HepG2 (cell line): ENCODE measurements around the gene YBX2. TPM values are rescaled to one million over a fixed set of nuclear protein-coding genes. Genes with fewer than 3 reads are reported as not detected.

Experiments used
- ATAC-seq: fragments of 200-7000 bp; cut with Tn5 transposase; 3 replicates; pipeline ENCODE4 v1.9.1; 2020; ENCODE audit warnings: mild to moderate bottlenecking, moderate library complexity
- BruUV-seq: library from RNA; stranded (reverse); fragments of 400-500 nt; replicated peaks from 2 replicates; lab custom pipeline; 2021; lab: Mats Ljungman, UMichigan
- CTCF ChIA-PET: fragments of 300-600 bp; formaldehyde crosslinking; extraction: SDS; loops from one replicate; lab custom pipeline; 2021; ENCODE audit warnings: low total read pairs, inconsistent platforms, low intra/inter-chr PET ratio; lab: Yijun Ruan, JAX
- POLR2A ChIA-PET: fragments of 350-600 bp; sonication (Branson Sonifier 250); formaldehyde crosslinking; loops from one replicate; lab custom pipeline; 2020; ENCODE audit warnings: antibody characterized with exemption, inconsistent platforms; lab: Yijun Ruan, JAX
- DNase-seq: peaks from one replicate; pipeline ENCODE4 v3.0.0-alpha.2; 2015; ENCODE audit warnings: low spot score
- FAIRE-seq: peaks from 3 replicates; lab custom pipeline; 2011; peaks lifted over from hg19 to GRCh38; lab: Jason Lieb, UNC
- H2AFZ ChIP-seq: one replicate; pipeline ENCODE4 v1.6.1; 2011; ENCODE audit warnings: low read length, inconsistent platforms
- H3K27ac ChIP-seq: fragments of 300-600 bp; 3 replicates; pipeline ENCODE4 v1.8.0; 2011; ENCODE audit warnings: mixed run types, mild to moderate bottlenecking, mixed read lengths, low read length, inconsistent platforms; ENCODE audit not compliant: insufficient read depth; ENCODE audit errors: extremely low read length
- H3K27me3 ChIP-seq, 2 experiments: fragments of 200-600 bp in 1 of 2; 2 replicates in 1 of 2; 3 replicates in 1 of 2; pipeline versions ENCODE4 v1.6.0 to v1.8.0; 2011; ENCODE audit warnings: low read length in 2 of 2, mild to moderate bottlenecking in 2 of 2, moderate library complexity in 2 of 2, inconsistent platforms in 1 of 2; ENCODE audit not compliant: insufficient read depth in 2 of 2, control insufficient read depth in 1 of 2
- H3K36me3 ChIP-seq, 2 experiments: fragments of 200-600 bp in 1 of 2; replicated peaks in 1 of 2; 2 replicates in 1 of 2; 3 replicates in 1 of 2; pipeline versions ENCODE4 v1.5.1 to v1.8.0; 2011; ENCODE audit warnings: low read length in 2 of 2, inconsistent platforms in 1 of 2; ENCODE audit not compliant: insufficient read depth in 2 of 2, control insufficient read depth in 1 of 2
- H3K4me1 ChIP-seq: 2 replicates; pipeline ENCODE4 v1.5.1; 2012; ENCODE audit warnings: low read length, inconsistent platforms; ENCODE audit not compliant: insufficient read depth
- H3K4me2 ChIP-seq: 2 replicates; pipeline ENCODE4 v1.6.0; 2011; ENCODE audit warnings: low read depth, low read length, inconsistent platforms
- H3K4me3 ChIP-seq, 3 experiments: fragments of 200-600 bp in 1 of 3; sonication (generic), shearing (Covaris generic) in 1 of 3; replicated peaks in 1 of 3; 2 replicates each; pipeline ENCODE4 v1.5.1; 2011 to 2016; ENCODE audit warnings: low read length in 3 of 3, inconsistent platforms in 2 of 3, low read depth in 2 of 3, mild to moderate bottlenecking in 2 of 3, control low read depth in 1 of 3, mixed read lengths in 1 of 3; ENCODE audit not compliant: insufficient read depth in 1 of 3
- H3K79me2 ChIP-seq: one replicate; pipeline ENCODE4 v1.6.1; 2011; ENCODE audit warnings: low read length, inconsistent platforms; ENCODE audit not compliant: insufficient read depth
- H3K9ac ChIP-seq: 2 replicates; pipeline ENCODE4 v1.6.0; 2011; ENCODE audit warnings: mild to moderate bottlenecking, low read depth, low read length, inconsistent platforms; ENCODE audit not compliant: insufficient read depth
- H3K9me3 ChIP-seq: 2 replicates; pipeline ENCODE4 v1.5.1; 2012; ENCODE audit warnings: mild to moderate bottlenecking, low read length
- H4K20me1 ChIP-seq: 2 replicates; pipeline ENCODE4 v1.6.0; 2011; ENCODE audit warnings: inconsistent platforms, mild to moderate bottlenecking, low read length, moderate library complexity; ENCODE audit not compliant: insufficient read depth
- CBFB ChIP-seq: sonication (generic); formaldehyde crosslinking; IDR thresholded peaks from 2 replicates; pipeline ENCODE4 v1.4.0; 2020; ENCODE audit warnings: missing genetic modification reagents
- CENPBD1 ChIP-seq: sonication (generic); formaldehyde crosslinking; IDR thresholded peaks from 2 replicates; pipeline ENCODE4 v1.8.0; 2022; ENCODE audit warnings: missing genetic modification reagents, low read depth, mild to moderate bottlenecking, borderline replicate concordance
- MATR3 ChIP-seq: sonication (generic); formaldehyde crosslinking; IDR thresholded peaks from 2 replicates; pipeline ENCODE4 v1.4.0; 2020; ENCODE audit warnings: missing genetic modification reagents
- MAZ ChIP-seq, 2 experiments: sonication (generic) in 1 of 2; formaldehyde crosslinking in 1 of 2; IDR thresholded peaks; 2 replicates each; pipeline versions ENCODE4 v1.5.0 to v1.6.1; 2012 to 2020; ENCODE audit warnings: low read depth in 2 of 2, mild to moderate bottlenecking in 2 of 2, borderline replicate concordance in 1 of 2, improper control_type of control experiment in 1 of 2, low read length in 1 of 2, missing genetic modification reagents in 1 of 2, moderate library complexity in 1 of 2
- MYPOP ChIP-seq: sonication (generic); formaldehyde crosslinking; IDR thresholded peaks from 2 replicates; pipeline ENCODE4 v1.8.1; 2023; ENCODE audit warnings: mild to moderate bottlenecking, moderate library complexity, missing genetic modification reagents
- THYN1 ChIP-seq: sonication (generic); formaldehyde crosslinking; IDR thresholded peaks from 2 replicates; pipeline ENCODE4 v1.8.1; 2023; ENCODE audit warnings: low read depth, mild to moderate bottlenecking, moderate library complexity, missing genetic modification reagents, borderline replicate concordance
- TRIM24 ChIP-seq: sonication (generic); formaldehyde crosslinking; IDR thresholded peaks from 2 replicates; pipeline ENCODE4 v1.8.0; 2022; ENCODE audit warnings: mild to moderate bottlenecking, missing genetic modification reagents
- ZNF180 ChIP-seq: sonication (generic); formaldehyde crosslinking; IDR thresholded peaks from 2 replicates; pipeline ENCODE4 v1.4.0; 2020; ENCODE audit warnings: low read depth, missing genetic modification reagents, borderline replicate concordance
- ZNF432 ChIP-seq: sonication (generic); formaldehyde crosslinking; IDR thresholded peaks from 2 replicates; pipeline ENCODE4 v1.5.0; 2020; ENCODE audit warnings: missing genetic modification reagents, mild to moderate bottlenecking, borderline replicate concordance
- ZNF543 ChIP-seq: sonication (generic); formaldehyde crosslinking; IDR thresholded peaks from 2 replicates; pipeline ENCODE4 v1.4.0; 2020; ENCODE audit warnings: mild to moderate bottlenecking, missing genetic modification reagents
- WGBS: methylation state at CpG from one replicate; pipeline ENCODE4 v1.1.6; 2017; ENCODE audit warnings: low lambda C conversion rate; 5-methylcytosine and 5-hydroxymethylcytosine counted together
- in situ Hi-C: cut with HindIII; loops from 2 replicates; pipeline ENCODE4 v1.10.0; 2017; ENCODE audit warnings: low pct_unique_long_range_greater_than_20kb; ENCODE audit not compliant: extremely low pct_ligation_motif_present
- intact Hi-C: fragments of 100-400 bp; cut with micrococcal nuclease; formaldehyde crosslinking; loops from one replicate; pipeline ENCODE4 v1.10.0; 2022; ENCODE audit not compliant: unreplicated experiment
- polyA plus RNA-seq, 8 experiments: library from polyadenylated mRNA; depleted of rRNA in 3 of 8; stranded (reverse) in 7 of 8; unstranded in 1 of 8; fragments of >200 nt; fragmentation: Illumina TruSeq in 4 of 8; extraction: Trizol in 4 of 8; gene quantifications; 2 replicates each; pipeline versions ENCODE4 v1.2.1 to v1.2.3, GENCODE V29; 2011 to 2016; ENCODE audit warnings: low read depth in 4 of 8, missing spikeins in 1 of 8, mixed read lengths in 1 of 8; ENCODE audit not compliant: insufficient read depth in 1 of 8
- total RNA-seq, 5 experiments: library from RNA; depleted of rRNA; stranded (reverse); fragments of >200 nt; fragmentation: Illumina TruSeq; extraction: Trizol; gene quantifications; 2 replicates each; pipeline ENCODE4 v1.2.3, GENCODE V29; 2016; ENCODE audit warnings: low read depth in 1 of 5
- TF ChIP-seq, protein P1 (sequence below): sonication (generic); formaldehyde crosslinking; IDR thresholded peaks from 2 replicates; pipeline ENCODE4 v1.4.0; 2020; ENCODE audit warnings: low read depth, missing genetic modification reagents

Gene YBX2
- total and polyA plus RNA-seq, 2 of the 13 experiments (the other 11 are each of a cell fraction or from before 2014, with no cell fraction given) = 0.12 to 0.22 TPM

GRCh38 chr17:7343250-7343649 is 48.8 kb upstream of the YBX2 start:
- ChIA-PET CTCF (interaction anchor here (1.8 to 5.9 kb wide), 2 partner anchors 19 to 62 kb away, joined by 6 to 41 read pairs; partner anchors contain the start of gene SLC2A4), POLR2A (interaction anchor here (1.5 to 3.5 kb wide), 3 partner anchors 8 to 30 kb away, joined by 4 to 25 read pairs (median 16); partner anchors contain the start of genes ACAP1 and NEURL4)
- Histone ChIP-seq H3K4me3 (no peak overlapping the region), H3K4me1 (peaks cover 36% of the 10 kb centered on the region), H3K27me3 (peaks cover 3 to 26% of the 10 kb centered on the region in 2 experiments; a peak in 3 of 5 replicates), H2AFZ (no peak overlapping the region), H3K9me3 (no peaks in the 10 kb centered on the region), H4K20me1 (no peaks in the 10 kb centered on the region), H3K27ac (no peak overlapping the region), H3K4me2 (no peak overlapping the region), H3K79me2 (no peaks in the 10 kb centered on the region), H3K36me3 (no peaks in the 10 kb centered on the region), H3K9ac (no peak overlapping the region)
- no peak for DNase-seq
- ATAC-seq = no peak
- no TSS peak for BruUV-seq
- 61% methylated on average over 3 of the region's 15 CpGs for WGBS
- intact Hi-C loops = no loop called here
- TF ChIP-seq MAZ (IDR thresholded peaks at IDR 0.05; ENCODE audit: borderline replicate concordance, low read depth, low read length) = no peak
- no peak for TF ChIP-seq MAZ (CRISPR knock-in tag; IDR thresholded peaks at IDR 0.05; ENCODE audit: low read depth)
- no peak for TF ChIP-seq THYN1
- TF ChIP-seq ZNF543 = no peak
- no peak for TF ChIP-seq MYPOP
- TF ChIP-seq CBFB (CRISPR knock-in tag) = no peak
- TF ChIP-seq, protein P1, sequence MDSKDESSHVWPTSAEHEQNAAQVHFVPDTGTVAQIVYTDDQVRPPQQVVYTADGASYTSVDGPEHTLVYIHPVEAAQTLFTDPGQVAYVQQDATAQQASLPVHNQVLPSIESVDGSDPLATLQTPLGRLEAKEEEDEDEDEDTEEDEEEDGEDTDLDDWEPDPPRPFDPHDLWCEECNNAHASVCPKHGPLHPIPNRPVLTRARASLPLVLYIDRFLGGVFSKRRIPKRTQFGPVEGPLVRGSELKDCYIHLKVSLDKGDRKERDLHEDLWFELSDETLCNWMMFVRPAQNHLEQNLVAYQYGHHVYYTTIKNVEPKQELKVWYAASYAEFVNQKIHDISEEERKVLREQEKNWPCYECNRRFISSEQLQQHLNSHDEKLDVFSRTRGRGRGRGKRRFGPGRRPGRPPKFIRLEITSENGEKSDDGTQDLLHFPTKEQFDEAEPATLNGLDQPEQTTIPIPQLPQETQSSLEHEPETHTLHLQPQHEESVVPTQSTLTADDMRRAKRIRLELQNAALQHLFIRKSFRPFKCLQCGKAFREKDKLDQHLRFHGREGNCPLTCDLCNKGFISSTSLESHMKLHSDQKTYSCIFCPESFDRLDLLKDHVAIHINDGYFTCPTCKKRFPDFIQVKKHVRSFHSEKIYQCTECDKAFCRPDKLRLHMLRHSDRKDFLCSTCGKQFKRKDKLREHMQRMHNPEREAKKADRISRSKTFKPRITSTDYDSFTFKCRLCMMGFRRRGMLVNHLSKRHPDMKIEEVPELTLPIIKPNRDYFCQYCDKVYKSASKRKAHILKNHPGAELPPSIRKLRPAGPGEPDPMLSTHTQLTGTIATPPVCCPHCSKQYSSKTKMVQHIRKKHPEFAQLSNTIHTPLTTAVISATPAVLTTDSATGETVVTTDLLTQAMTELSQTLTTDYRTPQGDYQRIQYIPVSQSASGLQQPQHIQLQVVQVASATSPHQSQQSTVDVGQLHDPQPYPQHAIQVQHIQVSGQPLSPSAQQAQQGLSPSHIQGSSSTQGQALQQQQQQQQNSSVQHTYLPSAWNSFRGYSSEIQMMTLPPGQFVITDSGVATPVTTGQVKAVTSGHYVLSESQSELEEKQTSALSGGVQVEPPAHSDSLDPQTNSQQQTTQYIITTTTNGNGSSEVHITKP (CRISPR knock-in tag) = no peak
- no peak for TF ChIP-seq TRIM24
- no peak for TF ChIP-seq CENPBD1 (CRISPR knock-in tag)
- no peak for TF ChIP-seq ZNF180 (CRISPR knock-in tag)
- TF ChIP-seq ZNF432 = no peak
- TF ChIP-seq MATR3 (CRISPR knock-in tag) = no peak
- no peak for FAIRE-seq
- in situ Hi-C loops = no loop called here
